Measurements from ENCODE around the gene FAM131A. TPM values are rescaled to one million over a fixed set of nuclear protein-coding genes. Genes with fewer than 3 reads are reported as not detected.

Gene FAM131A
- total RNA-seq, 1 experiment from 2014 or later = 23.0 TPM

DNA sequence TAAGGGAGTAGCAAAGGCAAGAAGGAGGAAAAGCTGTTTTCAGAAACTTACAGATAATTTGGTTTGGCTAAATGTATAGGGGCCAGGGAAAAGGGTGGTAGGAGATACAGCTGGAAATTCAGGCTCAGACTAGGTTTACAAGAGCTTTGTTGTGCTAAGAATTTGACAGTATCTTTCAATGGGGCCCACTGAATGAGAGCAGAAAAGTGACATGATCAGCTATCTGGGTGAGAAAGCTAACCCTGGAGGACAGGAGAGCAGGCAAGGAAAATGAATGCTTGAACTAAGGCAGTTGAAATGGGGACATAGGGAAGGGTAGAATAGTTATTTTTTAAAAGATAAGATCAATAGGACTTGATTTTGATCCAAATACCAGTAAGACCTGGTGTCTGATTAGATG lies 25.8 kb upstream of the FAM131A start:
- Mint-ChIP-seq H3K27me3 (ENCODE audit: low read depth) (no peaks in the 10 kb centered on the region), H3K4me1 (peaks cover 9% of the 10 kb centered on the region), H3K9me3 (no peaks in the 10 kb centered on the region), H3K4me3 (no peak overlapping the region), H3K27ac (peak overlapping the region; percentile 67), H3K36me3 (peaks cover 36% of the 10 kb centered on the region)
- TF ChIP-seq EMX1 (CRISPR knock-in tag; IDR thresholded peaks at IDR 0.05) (no peak), OVOL2 (CRISPR knock-in tag; IDR thresholded peaks at IDR 0.05; ENCODE audit: borderline replicate concordance) (no peak), NFATC4 (CRISPR knock-in tag; IDR thresholded peaks at IDR 0.05) (no peak), HMGA2 (CRISPR knock-in tag; IDR thresholded peaks at IDR 0.05) (no peak), SMAD3 (CRISPR knock-in tag; IDR thresholded peaks at IDR 0.05; ENCODE audit: borderline replicate concordance) (no peak), KAT7 (CRISPR knock-in tag; IDR thresholded peaks at IDR 0.05; ENCODE audit: borderline replicate concordance) (no peak), ZBTB21 (CRISPR knock-in tag; IDR thresholded peaks at IDR 0.05; ENCODE audit: borderline replicate concordance) (no peak)
- TF ChIP-seq, protein P1, sequence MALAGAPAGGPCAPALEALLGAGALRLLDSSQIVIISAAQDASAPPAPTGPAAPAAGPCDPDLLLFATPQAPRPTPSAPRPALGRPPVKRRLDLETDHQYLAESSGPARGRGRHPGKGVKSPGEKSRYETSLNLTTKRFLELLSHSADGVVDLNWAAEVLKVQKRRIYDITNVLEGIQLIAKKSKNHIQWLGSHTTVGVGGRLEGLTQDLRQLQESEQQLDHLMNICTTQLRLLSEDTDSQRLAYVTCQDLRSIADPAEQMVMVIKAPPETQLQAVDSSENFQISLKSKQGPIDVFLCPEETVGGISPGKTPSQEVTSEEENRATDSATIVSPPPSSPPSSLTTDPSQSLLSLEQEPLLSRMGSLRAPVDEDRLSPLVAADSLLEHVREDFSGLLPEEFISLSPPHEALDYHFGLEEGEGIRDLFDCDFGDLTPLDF (CRISPR knock-in tag; IDR thresholded peaks at IDR 0.05) = no peak
- TF ChIP-seq, protein P2, sequence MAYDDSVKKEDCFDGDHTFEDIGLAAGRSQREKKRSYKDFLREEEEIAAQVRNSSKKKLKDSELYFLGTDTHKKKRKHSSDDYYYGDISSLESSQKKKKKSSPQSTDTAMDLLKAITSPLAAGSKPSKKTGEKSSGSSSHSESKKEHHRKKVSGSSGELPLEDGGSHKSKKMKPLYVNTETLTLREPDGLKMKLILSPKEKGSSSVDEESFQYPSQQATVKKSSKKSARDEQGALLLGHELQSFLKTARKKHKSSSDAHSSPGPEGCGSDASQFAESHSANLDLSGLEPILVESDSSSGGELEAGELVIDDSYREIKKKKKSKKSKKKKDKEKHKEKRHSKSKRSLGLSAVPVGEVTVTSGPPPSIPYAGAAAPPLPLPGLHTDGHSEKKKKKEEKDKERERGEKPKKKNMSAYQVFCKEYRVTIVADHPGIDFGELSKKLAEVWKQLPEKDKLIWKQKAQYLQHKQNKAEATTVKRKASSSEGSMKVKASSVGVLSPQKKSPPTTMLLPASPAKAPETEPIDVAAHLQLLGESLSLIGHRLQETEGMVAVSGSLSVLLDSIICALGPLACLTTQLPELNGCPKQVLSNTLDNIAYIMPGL (CRISPR knock-in tag; IDR thresholded peaks at IDR 0.05) = no peak
- TF ChIP-seq, protein P3, sequence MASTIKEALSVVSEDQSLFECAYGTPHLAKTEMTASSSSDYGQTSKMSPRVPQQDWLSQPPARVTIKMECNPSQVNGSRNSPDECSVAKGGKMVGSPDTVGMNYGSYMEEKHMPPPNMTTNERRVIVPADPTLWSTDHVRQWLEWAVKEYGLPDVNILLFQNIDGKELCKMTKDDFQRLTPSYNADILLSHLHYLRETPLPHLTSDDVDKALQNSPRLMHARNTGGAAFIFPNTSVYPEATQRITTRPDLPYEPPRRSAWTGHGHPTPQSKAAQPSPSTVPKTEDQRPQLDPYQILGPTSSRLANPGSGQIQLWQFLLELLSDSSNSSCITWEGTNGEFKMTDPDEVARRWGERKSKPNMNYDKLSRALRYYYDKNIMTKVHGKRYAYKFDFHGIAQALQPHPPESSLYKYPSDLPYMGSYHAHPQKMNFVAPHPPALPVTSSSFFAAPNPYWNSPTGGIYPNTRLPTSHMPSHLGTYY (CRISPR knock-in tag; IDR thresholded peaks at IDR 0.05) = no peak
- TF ChIP-seq, protein P4, sequence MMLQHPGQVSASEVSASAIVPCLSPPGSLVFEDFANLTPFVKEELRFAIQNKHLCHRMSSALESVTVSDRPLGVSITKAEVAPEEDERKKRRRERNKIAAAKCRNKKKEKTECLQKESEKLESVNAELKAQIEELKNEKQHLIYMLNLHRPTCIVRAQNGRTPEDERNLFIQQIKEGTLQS (CRISPR knock-in tag; conservative IDR thresholded peaks at IDR 0.05) = no peak
- ChIA-PET POLR2A (no interaction called here), CTCF (interaction anchor here (1.2 kb wide), 1 partner anchor 135 kb away, joined by 3 read pairs; no protein-coding TSS in a partner anchor)
- no peak for ATAC-seq
- no peak for DNase-seq (ENCODE audit: low spot score)

DNA sequence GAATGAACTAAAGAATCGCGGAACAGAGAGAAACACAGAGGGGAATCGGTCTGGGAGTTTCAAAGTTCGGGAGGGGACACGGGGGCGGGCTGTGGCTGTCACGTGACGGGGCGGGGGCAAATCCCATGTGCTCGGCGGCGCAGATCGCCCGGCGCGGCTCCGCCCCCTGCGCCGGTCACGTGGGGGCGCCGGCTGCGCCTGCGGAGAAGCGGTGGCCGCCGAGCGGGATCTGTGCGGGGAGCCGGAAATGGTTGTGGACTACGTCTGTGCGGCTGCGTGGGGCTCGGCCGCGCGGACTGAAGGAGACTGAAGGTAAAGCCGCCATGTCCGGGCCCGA lies 23.1 kb upstream of the FAM131A start, which contains the start of gene EIF4G1:
TSS of gene EIF4G1 (plus strand) at position 244 of the 337 bp plus-strand sequence. CDS start 1,191 bp downstream, outside the sequence.
- TF ChIP-seq FOXJ3 (CRISPR knock-in tag; IDR thresholded peaks at IDR 0.05; ENCODE audit: borderline replicate concordance) = no peak
- TF ChIP-seq, protein P5, sequence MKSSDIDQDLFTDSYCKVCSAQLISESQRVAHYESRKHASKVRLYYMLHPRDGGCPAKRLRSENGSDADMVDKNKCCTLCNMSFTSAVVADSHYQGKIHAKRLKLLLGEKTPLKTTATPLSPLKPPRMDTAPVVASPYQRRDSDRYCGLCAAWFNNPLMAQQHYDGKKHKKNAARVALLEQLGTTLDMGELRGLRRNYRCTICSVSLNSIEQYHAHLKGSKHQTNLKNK (CRISPR knock-in tag; IDR thresholded peaks at IDR 0.05) = no peak
- TF ChIP-seq NR1H2 (CRISPR knock-in tag; IDR thresholded peaks at IDR 0.05) = no peak
- TF ChIP-seq, protein P6, sequence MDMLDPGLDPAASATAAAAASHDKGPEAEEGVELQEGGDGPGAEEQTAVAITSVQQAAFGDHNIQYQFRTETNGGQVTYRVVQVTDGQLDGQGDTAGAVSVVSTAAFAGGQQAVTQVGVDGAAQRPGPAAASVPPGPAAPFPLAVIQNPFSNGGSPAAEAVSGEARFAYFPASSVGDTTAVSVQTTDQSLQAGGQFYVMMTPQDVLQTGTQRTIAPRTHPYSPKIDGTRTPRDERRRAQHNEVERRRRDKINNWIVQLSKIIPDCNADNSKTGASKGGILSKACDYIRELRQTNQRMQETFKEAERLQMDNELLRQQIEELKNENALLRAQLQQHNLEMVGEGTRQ (CRISPR knock-in tag; IDR thresholded peaks at IDR 0.05) = peak; percentile 98
- TF ChIP-seq RELA (CRISPR knock-in tag; IDR thresholded peaks at IDR 0.05; ENCODE audit: borderline replicate concordance) = no peak
- no peak for TF ChIP-seq ZNF317 (CRISPR knock-in tag; IDR thresholded peaks at IDR 0.05; ENCODE audit: borderline replicate concordance, low read depth)
- TF ChIP-seq, protein P7, sequence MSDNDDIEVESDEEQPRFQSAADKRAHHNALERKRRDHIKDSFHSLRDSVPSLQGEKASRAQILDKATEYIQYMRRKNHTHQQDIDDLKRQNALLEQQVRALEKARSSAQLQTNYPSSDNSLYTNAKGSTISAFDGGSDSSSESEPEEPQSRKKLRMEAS (CRISPR knock-in tag; IDR thresholded peaks at IDR 0.05) = peak; percentile 69; the same call in 1 of the 2 replicates
- TF ChIP-seq TEAD4 (CRISPR knock-in tag; IDR thresholded peaks at IDR 0.05) = no peak
- peak; percentile 85 for TF ChIP-seq SP1 (CRISPR knock-in tag; conservative IDR thresholded peaks at IDR 0.05)
- TF ChIP-seq FOXK1 (CRISPR knock-in tag; IDR thresholded peaks at IDR 0.05) = peak; percentile 55
- TF ChIP-seq CBFB (CRISPR knock-in tag; IDR thresholded peaks at IDR 0.05; ENCODE audit: low read depth) = no peak
- TF ChIP-seq, protein P4 (CRISPR knock-in tag; conservative IDR thresholded peaks at IDR 0.05) = no peak
- TF ChIP-seq, protein P8, sequence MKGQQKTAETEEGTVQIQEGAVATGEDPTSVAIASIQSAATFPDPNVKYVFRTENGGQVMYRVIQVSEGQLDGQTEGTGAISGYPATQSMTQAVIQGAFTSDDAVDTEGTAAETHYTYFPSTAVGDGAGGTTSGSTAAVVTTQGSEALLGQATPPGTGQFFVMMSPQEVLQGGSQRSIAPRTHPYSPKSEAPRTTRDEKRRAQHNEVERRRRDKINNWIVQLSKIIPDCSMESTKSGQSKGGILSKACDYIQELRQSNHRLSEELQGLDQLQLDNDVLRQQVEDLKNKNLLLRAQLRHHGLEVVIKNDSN (CRISPR knock-in tag; IDR thresholded peaks at IDR 0.05) = peak; percentile 97
- no peak for TF ChIP-seq ZNF121 (CRISPR knock-in tag; IDR thresholded peaks at IDR 0.05)
- TF ChIP-seq, protein P9, sequence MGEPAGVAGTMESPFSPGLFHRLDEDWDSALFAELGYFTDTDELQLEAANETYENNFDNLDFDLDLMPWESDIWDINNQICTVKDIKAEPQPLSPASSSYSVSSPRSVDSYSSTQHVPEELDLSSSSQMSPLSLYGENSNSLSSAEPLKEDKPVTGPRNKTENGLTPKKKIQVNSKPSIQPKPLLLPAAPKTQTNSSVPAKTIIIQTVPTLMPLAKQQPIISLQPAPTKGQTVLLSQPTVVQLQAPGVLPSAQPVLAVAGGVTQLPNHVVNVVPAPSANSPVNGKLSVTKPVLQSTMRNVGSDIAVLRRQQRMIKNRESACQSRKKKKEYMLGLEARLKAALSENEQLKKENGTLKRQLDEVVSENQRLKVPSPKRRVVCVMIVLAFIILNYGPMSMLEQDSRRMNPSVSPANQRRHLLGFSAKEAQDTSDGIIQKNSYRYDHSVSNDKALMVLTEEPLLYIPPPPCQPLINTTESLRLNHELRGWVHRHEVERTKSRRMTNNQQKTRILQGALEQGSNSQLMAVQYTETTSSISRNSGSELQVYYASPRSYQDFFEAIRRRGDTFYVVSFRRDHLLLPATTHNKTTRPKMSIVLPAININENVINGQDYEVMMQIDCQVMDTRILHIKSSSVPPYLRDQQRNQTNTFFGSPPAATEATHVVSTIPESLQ (CRISPR knock-in tag; IDR thresholded peaks at IDR 0.05) = no peak
- TF ChIP-seq, protein P2 (CRISPR knock-in tag; IDR thresholded peaks at IDR 0.05) = 0 out of 2 replicates have a peak, but pooled peaks have one; percentile 3
- Mint-ChIP-seq H3K4me3 (peak within 1 kb of the TSS; percentile 79), H3K27me3 (ENCODE audit: low read depth) (no peaks in the 10 kb centered on the region), H3K27ac (peak within 1 kb of the TSS; percentile 98), H3K4me1 (peaks cover 24% of the 10 kb centered on the region), H3K36me3 (peaks cover 27% of the 10 kb centered on the region), H3K9me3 (no peaks in the 10 kb centered on the region)
- ATAC-seq (peak; percentile 79), DNase-seq (ENCODE audit: low spot score) (peak; percentile 89)
- ChIA-PET POLR2A (no interaction called here), CTCF (no interaction called here)

Measured in WTC11 (cell line).